Measurements from ENCODE around the gene TMEM150A.
"Not testable (repeated sequence)": the region's sequence is repeated elsewhere in the genome, so short reads cannot be mapped to it uniquely, and the experiment has no call there.

- TF ChIP-seq, protein P1, sequence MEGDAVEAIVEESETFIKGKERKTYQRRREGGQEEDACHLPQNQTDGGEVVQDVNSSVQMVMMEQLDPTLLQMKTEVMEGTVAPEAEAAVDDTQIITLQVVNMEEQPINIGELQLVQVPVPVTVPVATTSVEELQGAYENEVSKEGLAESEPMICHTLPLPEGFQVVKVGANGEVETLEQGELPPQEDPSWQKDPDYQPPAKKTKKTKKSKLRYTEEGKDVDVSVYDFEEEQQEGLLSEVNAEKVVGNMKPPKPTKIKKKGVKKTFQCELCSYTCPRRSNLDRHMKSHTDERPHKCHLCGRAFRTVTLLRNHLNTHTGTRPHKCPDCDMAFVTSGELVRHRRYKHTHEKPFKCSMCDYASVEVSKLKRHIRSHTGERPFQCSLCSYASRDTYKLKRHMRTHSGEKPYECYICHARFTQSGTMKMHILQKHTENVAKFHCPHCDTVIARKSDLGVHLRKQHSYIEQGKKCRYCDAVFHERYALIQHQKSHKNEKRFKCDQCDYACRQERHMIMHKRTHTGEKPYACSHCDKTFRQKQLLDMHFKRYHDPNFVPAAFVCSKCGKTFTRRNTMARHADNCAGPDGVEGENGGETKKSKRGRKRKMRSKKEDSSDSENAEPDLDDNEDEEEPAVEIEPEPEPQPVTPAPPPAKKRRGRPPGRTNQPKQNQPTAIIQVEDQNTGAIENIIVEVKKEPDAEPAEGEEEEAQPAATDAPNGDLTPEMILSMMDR (IDR thresholded peaks at IDR 0.05), result not testable (repeated sequence)
- TF ChIP-seq EZH2phosphoT487 (IDR thresholded peaks at IDR 0.05), result not testable (repeated sequence)
Observed at GRCh38 chr2:85614757-85615156, 12.3 kb upstream of the TMEM150A start.

All from neural progenitor cell (in vitro differentiated cells).